Spinal cord (tissue), 10 donors: Measurements from ENCODE around the gene GIMAP7. TPM values are rescaled to one million over a fixed set of nuclear protein-coding genes. Genes with fewer than 3 reads are reported as not detected.

Experiments
- DNase-seq, 6 donors: peaks; one replicate each; pipeline versions ENCODE4 v3.0.0 to v3.0.0-alpha.2; 2013 to 2015; ENCODE audit warnings: low spot score in 6 of 6, low read depth in 4 of 6
- H3K27ac ChIP-seq: one replicate; pipeline ENCODE4 v1.5.1; 2013; ENCODE audit warnings: low read depth, low read length, control low read depth
- H3K27me3 ChIP-seq: one replicate; pipeline ENCODE4 v1.6.1; 2013; ENCODE audit warnings: low read length; ENCODE audit not compliant: control insufficient read depth, insufficient read depth
- H3K36me3 ChIP-seq: one replicate; pipeline ENCODE4 v1.6.1; 2013; ENCODE audit warnings: low read length; ENCODE audit not compliant: control insufficient read depth, insufficient read depth
- H3K4me1 ChIP-seq: one replicate; pipeline ENCODE4 v1.6.1; 2013; ENCODE audit warnings: low read length; ENCODE audit not compliant: control insufficient read depth, insufficient read depth
- H3K4me3 ChIP-seq: one replicate; pipeline ENCODE4 v1.5.1; 2013; ENCODE audit warnings: low read depth, low read length, control low read depth
- H3K9me3 ChIP-seq: one replicate; pipeline ENCODE4 v1.6.1; 2013; ENCODE audit warnings: low read length; ENCODE audit not compliant: control insufficient read depth, insufficient read depth
- WGBS: methylation state at CpG from one replicate; pipeline ENCODE4 v1.1.5; 2013; ENCODE audit warnings: missing lambda C conversion rate; ENCODE audit not compliant: insufficient coverage; 5-methylcytosine and 5-hydroxymethylcytosine counted together
- polyA plus RNA-seq, 2 donors: library from polyadenylated mRNA; unstranded; fragments of 120-200 nt; gene quantifications; one replicate each; pipeline ENCODE4 v1.2.1, GENCODE V29; 2013; ENCODE audit not compliant: insufficient read length in 2 of 2
- total RNA-seq, 2 donors: library from RNA; depleted of rRNA in 1 of 2; stranded (reverse); fragments of 120-200 nt in 1 of 2; fragments of >200 nt in 1 of 2; gene quantifications; one replicate each; pipeline versions ENCODE4 v1.2.3 to v1.2.4, GENCODE V29; 2013 to 2014
- donor health status: healthy.

GIMAP7 gene
- total and polyA plus RNA-seq, 4 donors = 3.3 to 13.2 (median 9.3) TPM

GRCh38 chr7:150524018-150524417, 9.3 kb downstream of the GIMAP7 start:
- no peak overlapping the region for H3K27ac ChIP-seq
- 69% methylated on average over 2 of the region's 2 CpGs for WGBS
- no peaks in the 10 kb centered on the region for H3K4me1 ChIP-seq
- peaks cover 1% of the 10 kb centered on the region for H3K9me3 ChIP-seq
- no peaks in the 10 kb centered on the region for H3K27me3 ChIP-seq
- no peaks in the 10 kb centered on the region for H3K36me3 ChIP-seq
- no peak overlapping the region for H3K4me3 ChIP-seq
- no peak for DNase-seq

- no peak for DNase-seq
- Histone ChIP-seq H3K27ac (no peak overlapping the region), H3K4me1 (no peaks in the 10 kb centered on the region), H3K4me3 (no peak overlapping the region), H3K36me3 (no peaks in the 10 kb centered on the region), H3K27me3 (no peaks in the 10 kb centered on the region), H3K9me3 (peaks cover 3% of the 10 kb centered on the region)
- WGBS = no CpG with 5 or more reads among the region's 1 CpG
Measured at GRCh38 chr7:150531704-150532103, 17.0 kb downstream of the GIMAP7 start.

- Histone ChIP-seq H3K27me3 (no peaks in the 10 kb centered on the region), H3K27ac (no peak overlapping the region), H3K9me3 (peaks cover 3% of the 10 kb centered on the region), H3K4me3 (no peak overlapping the region), H3K36me3 (no peaks in the 10 kb centered on the region), H3K4me1 (no peaks in the 10 kb centered on the region)
- DNase-seq = no peak
- 93% methylated on average over 2 of the region's 2 CpGs for WGBS
Measured at GRCh38 chr7:150538259-150538658, 23.6 kb downstream of the GIMAP7 start.

GRCh38 chr7:150553163-150553562, 38.5 kb downstream of the GIMAP7 start:
- no peak for DNase-seq
- Histone ChIP-seq H3K4me1 (no peaks in the 10 kb centered on the region), H3K27ac (no peak overlapping the region), H3K9me3 (peaks cover 1% of the 10 kb centered on the region), H3K36me3 (no peaks in the 10 kb centered on the region), H3K27me3 (no peaks in the 10 kb centered on the region), H3K4me3 (no peak overlapping the region)

GRCh38 chr7:150556521-150557138, 42.0 kb downstream of the GIMAP7 start:
- H3K4me3 ChIP-seq = no peak overlapping the region
- H3K9me3 ChIP-seq = no peaks in the 10 kb centered on the region
- WGBS = 88% methylated on average over 2 of the region's 4 CpGs
- no peak for DNase-seq
- no peaks in the 10 kb centered on the region for H3K4me1 ChIP-seq
- H3K36me3 ChIP-seq = no peaks in the 10 kb centered on the region
- no peak overlapping the region for H3K27ac ChIP-seq
- H3K27me3 ChIP-seq = no peaks in the 10 kb centered on the region

GRCh38 chr7:150560486-150560885, 45.8 kb downstream of the GIMAP7 start:
- H3K36me3 ChIP-seq = no peaks in the 10 kb centered on the region
- no CpG with 5 or more reads among the region's 1 CpG for WGBS
- no peak overlapping the region for H3K4me3 ChIP-seq
- H3K9me3 ChIP-seq = no peaks in the 10 kb centered on the region
- no peaks in the 10 kb centered on the region for H3K4me1 ChIP-seq
- DNase-seq = no peak
- H3K27me3 ChIP-seq = no peaks in the 10 kb centered on the region
- H3K27ac ChIP-seq = no peak overlapping the region

- no peak overlapping the region for H3K27ac ChIP-seq
- no peaks in the 10 kb centered on the region for H3K36me3 ChIP-seq
- no peaks in the 10 kb centered on the region for H3K9me3 ChIP-seq
- no peak for DNase-seq
- no peak overlapping the region for H3K4me3 ChIP-seq
- WGBS = no CpG with 5 or more reads among the region's 2 CpGs
- H3K4me1 ChIP-seq = no peaks in the 10 kb centered on the region
- H3K27me3 ChIP-seq = no peaks in the 10 kb centered on the region
Measured at GRCh38 chr7:150562919-150563318, 48.2 kb downstream of the GIMAP7 start.

- Histone ChIP-seq H3K4me3 (no peak overlapping the region), H3K4me1 (no peaks in the 10 kb centered on the region), H3K27me3 (no peaks in the 10 kb centered on the region), H3K27ac (no peak overlapping the region), H3K9me3 (no peaks in the 10 kb centered on the region), H3K36me3 (no peaks in the 10 kb centered on the region)
- DNase-seq = peak in 1 of 6 donors; percentile 21
- WGBS = 51% methylated on average over 5 of the region's 5 CpGs
Measured at GRCh38 chr7:150564006-150564405, 49.3 kb downstream of the GIMAP7 start.

GRCh38 chr7:150564566-150564965, 49.9 kb downstream of the GIMAP7 start:
- Histone ChIP-seq H3K36me3 (no peaks in the 10 kb centered on the region), H3K4me3 (no peak overlapping the region), H3K4me1 (no peaks in the 10 kb centered on the region), H3K9me3 (no peaks in the 10 kb centered on the region), H3K27me3 (no peaks in the 10 kb centered on the region), H3K27ac (no peak overlapping the region)
- WGBS = no CpG with 5 or more reads among the region's 3 CpGs
- DNase-seq = peak in 2 of 6 donors; percentile 29 to 34

- DNase-seq = no peak
- H3K36me3 ChIP-seq = no peaks in the 10 kb centered on the region
- no peaks in the 10 kb centered on the region for H3K4me1 ChIP-seq
- WGBS = 81% methylated on average over 6 of the region's 7 CpGs
- no peaks in the 10 kb centered on the region for H3K9me3 ChIP-seq
- no peaks in the 10 kb centered on the region for H3K27me3 ChIP-seq
- H3K27ac ChIP-seq = no peak overlapping the region
- no peak overlapping the region for H3K4me3 ChIP-seq
Measured at GRCh38 chr7:150565239-150565638, 50.6 kb downstream of the GIMAP7 start.
